PC-9 (cell line): ENCODE data around the gene KRTAP5-11.

Experiments
- EZH2 ChIP-seq: fragments of 200-600 bp; sonication (generic); IDR thresholded peaks from 2 replicates; pipeline ENCODE4 v1.8.0; 2017; ENCODE audit warnings: antibody characterized with exemption, low read depth
- TF ChIP-seq, protein P1 (sequence below): fragments of 200-600 bp; sonication (generic); conservative IDR thresholded peaks from 2 replicates; pipeline ENCODE4 v1.6.1; 2017; ENCODE audit warnings: mixed run types, antibody characterized with exemption, mild to moderate bottlenecking, moderate library complexity

DNA sequence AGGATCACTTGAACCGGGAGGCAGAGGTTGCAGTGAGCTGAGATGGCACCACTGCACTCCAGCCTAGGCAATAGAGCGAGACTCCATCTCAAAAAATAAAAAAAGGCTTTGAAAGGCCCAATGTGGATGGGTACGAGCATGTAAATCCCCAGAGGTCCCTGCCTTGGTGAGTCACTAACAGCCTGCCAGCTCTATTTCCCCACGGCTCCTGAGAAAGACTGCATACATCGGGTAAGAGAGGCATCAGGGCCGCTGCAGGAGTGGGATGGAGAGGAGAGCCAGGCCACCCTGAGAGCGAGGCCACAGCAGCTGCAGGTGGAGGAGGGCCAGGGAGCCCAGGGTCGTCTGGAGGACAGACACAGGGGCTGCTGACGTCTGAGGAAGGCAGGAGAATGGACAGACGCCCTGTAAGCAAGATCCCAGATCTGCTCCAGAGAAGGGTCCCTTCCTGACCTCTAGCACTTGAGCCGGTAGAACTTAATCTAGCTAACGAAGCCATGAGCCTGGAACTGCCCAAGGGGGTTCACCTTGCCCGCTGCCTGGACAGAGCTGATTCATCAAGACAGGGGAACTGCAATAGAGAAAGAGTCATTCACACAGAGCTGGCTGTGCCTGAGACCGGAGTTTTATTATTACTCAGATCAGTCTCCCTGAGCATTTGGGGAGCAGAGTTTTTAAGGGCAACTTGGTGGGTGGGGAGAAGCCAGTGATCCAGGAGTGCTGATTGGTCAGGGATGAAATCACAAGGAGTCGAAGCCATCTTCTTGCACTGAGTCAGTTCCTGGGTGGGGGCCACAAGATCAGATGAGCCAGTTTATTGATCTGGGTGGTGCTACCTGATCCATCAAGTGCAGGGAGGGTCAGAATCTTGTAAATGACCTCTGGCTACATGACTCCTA lies 39.5 kb downstream of the KRTAP5-11 start:
- TF ChIP-seq, protein P1, sequence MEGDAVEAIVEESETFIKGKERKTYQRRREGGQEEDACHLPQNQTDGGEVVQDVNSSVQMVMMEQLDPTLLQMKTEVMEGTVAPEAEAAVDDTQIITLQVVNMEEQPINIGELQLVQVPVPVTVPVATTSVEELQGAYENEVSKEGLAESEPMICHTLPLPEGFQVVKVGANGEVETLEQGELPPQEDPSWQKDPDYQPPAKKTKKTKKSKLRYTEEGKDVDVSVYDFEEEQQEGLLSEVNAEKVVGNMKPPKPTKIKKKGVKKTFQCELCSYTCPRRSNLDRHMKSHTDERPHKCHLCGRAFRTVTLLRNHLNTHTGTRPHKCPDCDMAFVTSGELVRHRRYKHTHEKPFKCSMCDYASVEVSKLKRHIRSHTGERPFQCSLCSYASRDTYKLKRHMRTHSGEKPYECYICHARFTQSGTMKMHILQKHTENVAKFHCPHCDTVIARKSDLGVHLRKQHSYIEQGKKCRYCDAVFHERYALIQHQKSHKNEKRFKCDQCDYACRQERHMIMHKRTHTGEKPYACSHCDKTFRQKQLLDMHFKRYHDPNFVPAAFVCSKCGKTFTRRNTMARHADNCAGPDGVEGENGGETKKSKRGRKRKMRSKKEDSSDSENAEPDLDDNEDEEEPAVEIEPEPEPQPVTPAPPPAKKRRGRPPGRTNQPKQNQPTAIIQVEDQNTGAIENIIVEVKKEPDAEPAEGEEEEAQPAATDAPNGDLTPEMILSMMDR = no peak
- no peak for TF ChIP-seq EZH2
